GM23338 (cell line): ENCODE measurements around the gene KCTD15. TPM values are rescaled to one million over a fixed set of nuclear protein-coding genes. Genes with fewer than 3 reads are reported as not detected.

Experiments used
- ATAC-seq: fragments of 200-7000 bp; cut with Tn5 transposase; 3 replicates; pipeline ENCODE4 v1.9.1; 2020
- DNase-seq: peaks from one replicate; pipeline ENCODE4 v3.0.0-alpha.2; 2015; ENCODE audit warnings: low spot score
- H2AFZ ChIP-seq: fragments of 200-600 bp; sonication (generic); 2 replicates; pipeline ENCODE4 v1.8.0; 2016; ENCODE audit warnings: antibody characterized with exemption, mild to moderate bottlenecking, moderate library complexity
- H3F3A ChIP-seq: fragments of 200-600 bp; sonication (generic); replicated peaks from 2 replicates; pipeline ENCODE4 v1.8.0; 2017; ENCODE audit warnings: antibody characterized with exemption, mixed run types, low read depth
- H3K27ac ChIP-seq: fragments of 200-600 bp; sonication (generic); 2 replicates; pipeline ENCODE4 v1.6.1; 2016; ENCODE audit warnings: low read depth
- H3K27me3 ChIP-seq: fragments of 200-600 bp; sonication (generic); 2 replicates; pipeline ENCODE4 v1.8.0; 2016; ENCODE audit warnings: mild to moderate bottlenecking, mixed run types, moderate library complexity; ENCODE audit not compliant: insufficient read depth
- H3K36me3 ChIP-seq: fragments of 200-600 bp; sonication (generic); 2 replicates; pipeline ENCODE4 v1.8.0; 2016; ENCODE audit warnings: mild to moderate bottlenecking; ENCODE audit not compliant: insufficient read depth
- H3K4me1 ChIP-seq: fragments of 200-600 bp; sonication (generic); 2 replicates; pipeline ENCODE4 v1.8.0; 2016; ENCODE audit warnings: mild to moderate bottlenecking, moderate library complexity; ENCODE audit not compliant: insufficient read depth
- H3K4me2 ChIP-seq: fragments of 200-600 bp; sonication (generic); 2 replicates; pipeline ENCODE4 v1.7.1; 2017; ENCODE audit warnings: mixed run types
- H3K4me3 ChIP-seq: fragments of 200-600 bp; sonication (generic); 2 replicates; pipeline ENCODE4 v1.6.1; 2016; ENCODE audit warnings: mixed run types
- H3K79me2 ChIP-seq: fragments of 200-600 bp; sonication (generic); replicated peaks from 2 replicates; pipeline ENCODE4 v1.8.0; 2017; ENCODE audit warnings: mild to moderate bottlenecking; ENCODE audit not compliant: insufficient read depth
- H3K9me2 ChIP-seq: fragments of 200-600 bp; sonication (generic); 2 replicates; pipeline ENCODE4 v1.8.0; 2017; ENCODE audit not compliant: insufficient read depth
- H4K20me1 ChIP-seq: fragments of 200-600 bp; sonication (generic); replicated peaks from 2 replicates; pipeline ENCODE4 v1.8.0; 2017; ENCODE audit warnings: mild to moderate bottlenecking; ENCODE audit not compliant: insufficient read depth
- H3K27ac Mint-ChIP-seq: 2 replicates; pipeline ENCODE4 v1.8.0; 2020; ENCODE audit warnings: inconsistent platforms, mild to moderate bottlenecking, moderate library complexity, mixed read lengths
- H3K27me3 Mint-ChIP-seq: 3 replicates; pipeline ENCODE4 v1.8.0; 2022; ENCODE audit warnings: low read depth, mild to moderate bottlenecking, moderate library complexity, mixed read lengths, inconsistent platforms; ENCODE audit not compliant: insufficient read depth, poor library complexity
- H3K36me3 Mint-ChIP-seq: 3 replicates; pipeline ENCODE4 v1.8.0; 2021; ENCODE audit warnings: low read depth, mild to moderate bottlenecking, inconsistent platforms, moderate library complexity, mixed read lengths
- H3K4me1 Mint-ChIP-seq: 3 replicates; pipeline ENCODE4 v1.8.0; 2020; ENCODE audit warnings: mild to moderate bottlenecking, inconsistent platforms, mixed read lengths
- H3K4me3 Mint-ChIP-seq: 3 replicates; pipeline ENCODE4 v1.8.0; 2021; ENCODE audit warnings: moderate library complexity, mild to moderate bottlenecking, inconsistent platforms, mixed read lengths
- H3K9me3 Mint-ChIP-seq: 3 replicates; pipeline ENCODE4 v1.8.0; 2020; ENCODE audit warnings: moderate library complexity, mild to moderate bottlenecking, inconsistent platforms, mixed read lengths
- CREB1 ChIP-seq: fragments of 250-450 bp; sonication (Bioruptor Pico); IDR thresholded peaks from 2 replicates; pipeline ENCODE4 v1.5.0; 2020; ENCODE audit warnings: low read depth, mild to moderate bottlenecking, moderate library complexity
- EZH2 ChIP-seq: fragments of 200-600 bp; sonication (generic); IDR thresholded peaks from one replicate; pipeline ENCODE4 v1.8.0; 2017; ENCODE audit warnings: antibody characterized with exemption, mild to moderate bottlenecking, low read depth; ENCODE audit not compliant: unreplicated experiment
- JUNB ChIP-seq: IDR thresholded peaks from one replicate; pipeline ENCODE4 v1.6.1; 2016; ENCODE audit warnings: antibody characterized with exemption; ENCODE audit not compliant: unreplicated experiment
- NANOG ChIP-seq: IDR thresholded peaks from 2 replicates; pipeline ENCODE4 v1.6.1; 2016; ENCODE audit warnings: antibody characterized with exemption, borderline replicate concordance
- STAT1 ChIP-seq: IDR thresholded peaks from one replicate; pipeline ENCODE4 v1.6.1; 2016; ENCODE audit warnings: antibody characterized with exemption; ENCODE audit not compliant: unreplicated experiment
- ZNF114 ChIP-seq: fragments of 250-450 bp; sonication (Bioruptor Pico); IDR thresholded peaks from 2 replicates; pipeline ENCODE4 v1.5.0; 2020; ENCODE audit warnings: mild to moderate bottlenecking, moderate library complexity
- ZNF331 ChIP-seq: fragments of 250-450 bp; sonication (Bioruptor Pico); IDR thresholded peaks from 2 replicates; pipeline ENCODE4 v1.5.0; 2020; ENCODE audit warnings: low read depth, mild to moderate bottlenecking, moderate library complexity
- ZNF462 ChIP-seq: fragments of 250-450 bp; sonication (Bioruptor Pico); IDR thresholded peaks from 2 replicates; pipeline ENCODE4 v1.5.0; 2020; ENCODE audit warnings: mild to moderate bottlenecking, moderate library complexity
- polyA plus RNA-seq: library from polyadenylated mRNA; unstranded; fragments of >200 nt; fragmentation: Nextera tagmentation; extraction: Ambion mirVana; gene quantifications from 2 replicates; pipeline ENCODE4 v1.2.1, GENCODE V29; 2016
- total RNA-seq: library from RNA; depleted of rRNA; stranded (reverse); fragments of >200 nt; shearing (Covaris generic); gene quantifications from 2 replicates; pipeline ENCODE4 v1.2.3, GENCODE V29; 2014

Gene KCTD15
- total and polyA plus RNA-seq, 2 experiments from 2014 or later: 5.1 to 60.1 TPM

- TF ChIP-seq EZH2 (no peak), ZNF331 (CRISPR knock-in tag) (no peak), JUNB (no peak), NANOG (no peak)
These were observed 15.2 kb upstream of the KCTD15 start (continued) for GRCh38 chr19:33781415-33781935.

- no peaks in the 10 kb centered on the region for H3K36me3 Mint-ChIP-seq
- no peak overlapping the region for H3K27ac Mint-ChIP-seq
- Histone ChIP-seq H3K4me2 (no peak overlapping the region), H3K4me3 (no peak overlapping the region), H3K79me2 (no peaks in the 10 kb centered on the region), H2AFZ (no peak overlapping the region), H3K9me2 (no peaks in the 10 kb centered on the region), H3K27ac (no peak overlapping the region), H3K27me3 (peaks cover 5% of the 10 kb centered on the region; the same call in 1 of the 2 replicates), H3F3A (no peaks in the 10 kb centered on the region), H3K4me1 (peaks cover 4% of the 10 kb centered on the region; the same call in 1 of the 2 replicates), H3K36me3 (no peaks in the 10 kb centered on the region), H4K20me1 (no peaks in the 10 kb centered on the region)
- H3K9me3 Mint-ChIP-seq: peaks cover 4% of the 10 kb centered on the region; the same call in 2 of the 3 replicates
- TF ChIP-seq ZNF114 (no peak), NANOG (no peak), CREB1 (CRISPR knock-in tag) (no peak), ZNF331 (CRISPR knock-in tag) (no peak), ZNF462 (CRISPR knock-in tag) (no peak), STAT1 (no peak)
- peaks cover 13% of the 10 kb centered on the region for H3K4me1 Mint-ChIP-seq
- DNase-seq: no peak
- no peak for ATAC-seq
- H3K4me3 Mint-ChIP-seq: no peak overlapping the region
- H3K27me3 Mint-ChIP-seq: peaks cover 18% of the 10 kb centered on the region
These were observed 14.7 kb upstream of the KCTD15 start for GRCh38 chr19:33781996-33782395.
